K562 (cell line): ENCODE results near the gene ANKRD61. TPM values are rescaled to one million over a fixed set of nuclear protein-coding genes. Genes with fewer than 3 reads are reported as not detected.
"Not testable (repeated sequence)": the region's sequence is repeated elsewhere in the genome, so short reads cannot be mapped to it uniquely, and the experiment has no call there.

Experiments
- ATAC-seq: fragments of 200-7000 bp; cut with Tn5 transposase; 3 replicates; pipeline ENCODE4 v1.9.1; 2020; ENCODE audit warnings: moderate library complexity
- Bru-seq: library from RNA; stranded (reverse); fragments of 400-500 nt; gene quantifications from one replicate; lab custom pipeline; 2021; lab: Mats Ljungman, UMichigan
- BruChase-seq, 2 experiments: library from RNA; stranded (reverse); fragments of 400-500 nt; gene quantifications; one replicate each; lab custom pipeline; 2021; lab: Mats Ljungman, UMichigan
- BruUV-seq: library from RNA; stranded (reverse); fragments of 400-500 nt; replicated peaks from 2 replicates; lab custom pipeline; 2021; lab: Mats Ljungman, UMichigan
- CTCF ChIA-PET: fragments of 300-600 bp; formaldehyde crosslinking; extraction: SDS; loops from one replicate; lab custom pipeline; 2021; ENCODE audit warnings: low intra/inter-chr PET ratio; lab: Yijun Ruan, JAX
- POLR2A ChIA-PET: fragments of 300-600, 350-650 bp; sonication (Branson Sonifier 250); formaldehyde crosslinking; extraction: SDS; loops from one replicate; lab custom pipeline; 2021; ENCODE audit warnings: antibody characterized with exemption, inconsistent platforms; lab: Yijun Ruan, JAX
- DNase-seq, 4 experiments: peaks; one replicate each; pipeline versions ENCODE4 v3.0.0 to v3.0.0-alpha.2; 2011 to 2018; ENCODE audit warnings: low spot score in 3 of 4, mixed read lengths in 3 of 4; ENCODE audit errors: extremely low read depth in 1 of 4
- FAIRE-seq: peaks from 2 replicates; lab custom pipeline; 2011; peaks lifted over from hg19 to GRCh38; lab: Jason Lieb, UNC
- H2AFZ ChIP-seq: 2 replicates; pipeline ENCODE4 v1.6.0; 2011; ENCODE audit warnings: low read depth, low read length, control low read depth, inconsistent platforms
- H3K27ac ChIP-seq: fragments of 200-600 bp; 3 replicates; pipeline ENCODE4 v1.8.0; 2011; ENCODE audit warnings: low read depth, mild to moderate bottlenecking, control low read depth, inconsistent platforms, low read length, moderate library complexity, mixed read lengths; ENCODE audit errors: extremely low read depth
- H3K27me3 ChIP-seq, 2 experiments: fragments of 300-600 bp in 1 of 2; 2 replicates in 1 of 2; 3 replicates in 1 of 2; pipeline versions ENCODE4 v1.6.0 to v1.8.0; 2011; ENCODE audit warnings: inconsistent platforms in 2 of 2, low read length in 2 of 2, mild to moderate bottlenecking in 1 of 2, mixed read lengths in 1 of 2, moderate library complexity in 1 of 2; ENCODE audit not compliant: control insufficient read depth in 2 of 2, insufficient read depth in 2 of 2
- H3K36me3 ChIP-seq: fragments of 300-600 bp; 3 replicates; pipeline ENCODE4 v1.8.0; 2011; ENCODE audit warnings: mild to moderate bottlenecking, low read length, inconsistent platforms; ENCODE audit not compliant: control insufficient read depth, insufficient read depth
- H3K4me1 ChIP-seq, 2 experiments: fragments of 200-600 bp in 1 of 2; replicated peaks in 1 of 2; 2 replicates in 1 of 2; 3 replicates in 1 of 2; pipeline versions ENCODE4 v1.5.1 to v1.8.0; 2011; ENCODE audit warnings: inconsistent platforms in 2 of 2, low read length in 2 of 2, mild to moderate bottlenecking in 1 of 2, mixed read lengths in 1 of 2, moderate library complexity in 1 of 2; ENCODE audit not compliant: control insufficient read depth in 2 of 2, insufficient read depth in 2 of 2
- H3K4me2 ChIP-seq: 2 replicates; pipeline ENCODE4 v1.6.1; 2011; ENCODE audit warnings: low read length, control low read depth, inconsistent platforms, mixed read lengths; ENCODE audit not compliant: insufficient read depth
- H3K4me3 ChIP-seq: fragments of 200-600 bp; sonication (generic), shearing (Covaris generic); 2 replicates; pipeline ENCODE4 v1.5.1; 2016; ENCODE audit warnings: control low read depth, inconsistent platforms
- H3K79me2 ChIP-seq: fragments of 200-600 bp; 3 replicates; pipeline ENCODE4 v1.8.0; 2011; ENCODE audit warnings: low read length, inconsistent platforms; ENCODE audit not compliant: control insufficient read depth, insufficient read depth
- H3K9ac ChIP-seq, 2 experiments: 2 replicates each; pipeline versions ENCODE4 v1.6.0 to v1.6.1; 2011; ENCODE audit warnings: low read depth in 2 of 2, low read length in 2 of 2, control low read depth in 1 of 2, inconsistent platforms in 1 of 2, mild to moderate bottlenecking in 1 of 2, mixed read lengths in 1 of 2; ENCODE audit not compliant: insufficient read depth in 1 of 2
- H3K9me1 ChIP-seq: one replicate; pipeline ENCODE4 v1.6.0; 2011; ENCODE audit warnings: inconsistent platforms, mild to moderate bottlenecking, low read length, moderate library complexity; ENCODE audit not compliant: control insufficient read depth, insufficient read depth
- H3K9me3 ChIP-seq: replicated peaks from 2 replicates; pipeline ENCODE4 v1.5.1; 2011; ENCODE audit warnings: low read depth, low read length, inconsistent platforms; ENCODE audit not compliant: control insufficient read depth, insufficient read depth
- H4K20me1 ChIP-seq: replicated peaks from 2 replicates; pipeline ENCODE4 v1.6.1; 2011; ENCODE audit warnings: low read length, inconsistent platforms, mixed read lengths; ENCODE audit not compliant: control insufficient read depth, insufficient read depth
- C11orf30 ChIP-seq: fragments of 450-650 bp; IDR thresholded peaks from 2 replicates; pipeline ENCODE4 v1.6.1; 2016; ENCODE audit warnings: low read depth, mild to moderate bottlenecking
- GATAD2A ChIP-seq: fragments of 450-650 bp; IDR thresholded peaks from 2 replicates; pipeline ENCODE4 v1.6.1; 2017
- MAFF ChIP-seq: IDR thresholded peaks from 2 replicates; pipeline ENCODE4 v1.6.1; 2012; ENCODE audit warnings: low read length, improper control_type of control experiment
- MAFK ChIP-seq: IDR thresholded peaks from 2 replicates; pipeline ENCODE4 v1.6.1; 2011; ENCODE audit warnings: low read length, improper control_type of control experiment
- MXI1 ChIP-seq: IDR thresholded peaks from 2 replicates; pipeline ENCODE4 v1.6.1; 2011; ENCODE audit warnings: low read depth, mild to moderate bottlenecking, improper control_type of control experiment, low read length
- TCF3 ChIP-seq: sonication (generic); formaldehyde crosslinking; IDR thresholded peaks from 2 replicates; pipeline ENCODE4 v1.4.0; 2020; ENCODE audit warnings: mild to moderate bottlenecking, missing genetic modification reagents
- ZFP1 ChIP-seq: fragments of 450-650 bp; formaldehyde crosslinking; IDR thresholded peaks from 2 replicates; pipeline ENCODE4 v1.4.0; 2020; ENCODE audit warnings: mild to moderate bottlenecking, mixed read lengths
- ZNF316 ChIP-seq: fragments of 450-650 bp; IDR thresholded peaks from 2 replicates; pipeline ENCODE4 v1.6.1; 2016
- WGBS: fragments of 100-300 bp; shearing (Covaris generic); methylation state at CpG from one replicate; pipeline ENCODE4 v1.1.6; 2016; ENCODE audit warnings: low coverage, mixed read lengths; ENCODE audit not compliant: insufficient coverage; ENCODE audit errors: missing lambda C conversion rate; 5-methylcytosine and 5-hydroxymethylcytosine counted together
- in situ Hi-C: fragments of 300-500 bp; cut with MboI; formaldehyde crosslinking; loops from 4 replicates; pipeline ENCODE4 v1.15.0; 2018; ENCODE audit warnings: inconsistent platforms, mixed read lengths
- intact Hi-C: fragments of 100-400 bp; cut with micrococcal nuclease; formaldehyde crosslinking; loops from 2 replicates; pipeline ENCODE4 v1.14.2; 2022
- long read RNA-seq, 3 experiments: library from polyadenylated mRNA in 2 of 3; library from RNA in 1 of 3; unstranded in 2 of 3; stranded (forward) in 1 of 3; transcript quantifications; one replicate each; pipeline ENCODE4 v2.0.0, GENCODE V29; 2019 to 2022
- polyA minus RNA-seq, 3 experiments: library from RNA; depleted of rRNA, polyadenylated mRNA; stranded (reverse); fragments of >200 nt; gene quantifications; 2 replicates each; pipeline ENCODE4 v1.2.3, GENCODE V29; 2011
- polyA plus RNA-seq, 8 experiments: library from polyadenylated mRNA; depleted of rRNA in 4 of 8; stranded (reverse) in 5 of 8; unstranded in 3 of 8; fragments of >200 nt; fragmentation: Nextera tagmentation in 2 of 8; fragmentation: Illumina TruSeq in 1 of 8; extraction: Ambion mirVana in 2 of 8; extraction: Trizol in 1 of 8; gene quantifications; 2 replicates each; pipeline versions ENCODE4 v1.2.1 to v1.2.3, GENCODE V29; 2011 to 2014; ENCODE audit warnings: inconsistent platforms in 1 of 8, missing spikeins in 1 of 8
- total RNA-seq, 7 experiments: library from RNA; depleted of rRNA in 6 of 7; stranded (reverse); fragments of >200 nt in 6 of 7; fragmentation: Illumina TruSeq in 2 of 7; extraction: Trizol in 2 of 7; gene quantifications; 2 replicates each; pipeline versions ENCODE4 v1.2.1 to v1.2.3, GENCODE V29; 2011 to 2021; ENCODE audit warnings: low replicate concordance in 1 of 7
- TF ChIP-seq, protein P1 (sequence below): fragments of 450-650 bp; formaldehyde crosslinking; IDR thresholded peaks from 2 replicates; pipeline ENCODE4 v1.4.0; 2020; ENCODE audit warnings: mild to moderate bottlenecking
- TF ChIP-seq, protein P2 (sequence below): sonication (generic); formaldehyde crosslinking; IDR thresholded peaks from 2 replicates; pipeline ENCODE4 v1.8.0; 2022; ENCODE audit warnings: mild to moderate bottlenecking, low read depth, missing genetic modification reagents

The ANKRD61 gene
- total RNA-seq (2011; cell fraction: chromatin; rRNA removed; ENCODE audit: low replicate concordance), result not detected in 2 replicates
- total RNA-seq (2011; cell fraction: nucleolus; rRNA removed), result not detected in 2 replicates
- not detected in 2 replicates for total RNA-seq (2011; cell fraction: nucleoplasm; rRNA removed)
- total RNA-seq (2014; rRNA removed) (not detected in 2 replicates), total RNA-seq (2014; rRNA removed; fragmentation: Illumina TruSeq; extraction: Trizol) (not detected in 2 replicates), total RNA-seq (2015; rRNA removed; fragmentation: Illumina TruSeq; extraction: Trizol) (not detected in 2 replicates), total RNA-seq (2021) (not detected in 2 replicates), polyA plus RNA-seq (2011; rRNA removed) (0.10 TPM in 1 of 2 replicates, not detected in the other), polyA plus RNA-seq (2014; fragmentation: Illumina TruSeq; extraction: Trizol) (0.09 and 0.12 TPM in 2 replicates), polyA plus RNA-seq (2014; fragmentation: Nextera tagmentation; extraction: Ambion mirVana) (under 1 TPM; 0.08 to 0.11 TPM), polyA plus RNA-seq (2014; rRNA removed) (not detected in 2 replicates), polyA minus RNA-seq (2011; rRNA and poly(A)+ RNA removed) (not detected in 2 replicates), Bru-seq, nascent RNA (percentile 20 among the genes with signal in this experiment), BruChase-seq, experiment 1, labeled RNA remaining after a 2-hour chase (percentile 28 among the genes with signal in this experiment), BruChase-seq, experiment 2, labeled RNA remaining after a 6-hour chase (percentile 22 among the genes with signal in this experiment)
- 0.04 TPM in 2 replicates for polyA plus RNA-seq (2011; cell fraction: cytosol; rRNA removed)
- polyA plus RNA-seq (2011; cell fraction: nucleus; rRNA removed), result 0.17 TPM in 1 of 2 replicates, not detected in the other
- polyA plus RNA-seq (2012), result 0.59 and 1.0 TPM in 2 replicates
- polyA minus RNA-seq (2011; cell fraction: cytosol; rRNA and poly(A)+ RNA removed), result not detected in 2 replicates
- polyA minus RNA-seq (2011; cell fraction: nucleus; rRNA and poly(A)+ RNA removed), result not detected in 2 replicates
- long read RNA-seq, experiment 1, result 0 reads
- long read RNA-seq, experiment 2, result 0 reads
- long read RNA-seq, experiment 3, result 0 reads

DNA sequence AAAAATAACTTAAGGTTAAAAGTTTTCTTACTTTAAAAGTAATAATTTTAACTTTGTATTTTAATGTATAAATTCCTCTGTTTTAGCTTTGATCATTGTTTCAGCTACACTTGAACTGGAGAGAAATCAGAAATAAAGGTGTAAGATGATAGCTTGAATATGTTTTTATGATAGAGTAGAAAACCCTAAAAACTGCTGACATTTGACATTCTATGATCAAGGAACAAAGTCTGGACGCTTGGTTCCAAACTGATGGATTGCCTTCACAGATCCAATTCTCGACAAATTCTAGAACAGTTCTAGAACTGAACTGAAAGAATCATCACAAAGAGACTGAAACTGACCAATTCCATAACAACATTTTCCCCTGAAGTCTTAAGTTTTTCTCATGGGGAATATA, at the start of gene ANKRD61:
Gene ANKRD61 (plus strand): TSS at position 389 of the 400 bp plus-strand sequence. CDS start 0 bp downstream, at position 389.
- Histone ChIP-seq H3K9me1 (no peaks in the 10 kb centered on the region), H3K4me1 (peaks cover 10 to 13% of the 10 kb centered on the region in 2 experiments; a peak in 4 of 5 replicates), H3K27me3 (no peaks in the 10 kb centered on the region), H3K79me2 (peaks cover 33% of the 10 kb centered on the region; the same call in 2 of the 3 replicates), H3K9me3 (no peaks in the 10 kb centered on the region), H4K20me1 (no peaks in the 10 kb centered on the region; the same call in 1 of the 2 replicates), H3K36me3 (peaks cover 84% of the 10 kb centered on the region), H3K27ac (peak within 1 kb of the TSS; percentile 9; the same call in 1 of the 3 replicates), H3K9ac (no peak within 1 kb of the TSS; a peak in 1 of 4 replicates), H3K4me2 (no peak within 1 kb of the TSS), H2AFZ (no peak within 1 kb of the TSS), H3K4me3 (no peak within 1 kb of the TSS)
- TF ChIP-seq ZNF316 (peak; percentile 85), MXI1 (no peak), C11orf30 (peak; percentile 61), ZFP1 (no peak), MAFK (peak; percentile 35; the same call in 1 of the 2 replicates), GATAD2A (no peak), TCF3 (CRISPR knock-in tag) (no peak), MAFF (peak; percentile 58)
- TF ChIP-seq, protein P1, sequence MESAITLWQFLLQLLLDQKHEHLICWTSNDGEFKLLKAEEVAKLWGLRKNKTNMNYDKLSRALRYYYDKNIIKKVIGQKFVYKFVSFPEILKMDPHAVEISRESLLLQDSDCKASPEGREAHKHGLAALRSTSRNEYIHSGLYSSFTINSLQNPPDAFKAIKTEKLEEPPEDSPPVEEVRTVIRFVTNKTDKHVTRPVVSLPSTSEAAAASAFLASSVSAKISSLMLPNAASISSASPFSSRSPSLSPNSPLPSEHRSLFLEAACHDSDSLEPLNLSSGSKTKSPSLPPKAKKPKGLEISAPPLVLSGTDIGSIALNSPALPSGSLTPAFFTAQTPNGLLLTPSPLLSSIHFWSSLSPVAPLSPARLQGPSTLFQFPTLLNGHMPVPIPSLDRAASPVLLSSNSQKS (CRISPR knock-in tag), result no peak
- TF ChIP-seq, protein P2, sequence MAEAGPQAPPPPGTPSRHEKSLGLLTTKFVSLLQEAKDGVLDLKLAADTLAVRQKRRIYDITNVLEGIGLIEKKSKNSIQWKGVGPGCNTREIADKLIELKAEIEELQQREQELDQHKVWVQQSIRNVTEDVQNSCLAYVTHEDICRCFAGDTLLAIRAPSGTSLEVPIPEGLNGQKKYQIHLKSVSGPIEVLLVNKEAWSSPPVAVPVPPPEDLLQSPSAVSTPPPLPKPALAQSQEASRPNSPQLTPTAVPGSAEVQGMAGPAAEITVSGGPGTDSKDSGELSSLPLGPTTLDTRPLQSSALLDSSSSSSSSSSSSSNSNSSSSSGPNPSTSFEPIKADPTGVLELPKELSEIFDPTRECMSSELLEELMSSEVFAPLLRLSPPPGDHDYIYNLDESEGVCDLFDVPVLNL (CRISPR knock-in tag), result no peak
- CTCF ChIA-PET, result no interaction called here
- FAIRE-seq (peak; percentile 54), ATAC-seq (no peak), DNase-seq (no peak)
- POLR2A ChIA-PET, result interaction anchor here (1.3 to 1.4 kb wide), 4 partner anchors 9 to 34 kb away, joined by 3 to 6 read pairs (median 5); no protein-coding TSS in a partner anchor
- 100% methylated on average over 2 of the region's 2 CpGs for WGBS
- no TSS peak for BruUV-seq
- intact Hi-C loops (no loop called here), in situ Hi-C loops (no loop called here)

DNA sequence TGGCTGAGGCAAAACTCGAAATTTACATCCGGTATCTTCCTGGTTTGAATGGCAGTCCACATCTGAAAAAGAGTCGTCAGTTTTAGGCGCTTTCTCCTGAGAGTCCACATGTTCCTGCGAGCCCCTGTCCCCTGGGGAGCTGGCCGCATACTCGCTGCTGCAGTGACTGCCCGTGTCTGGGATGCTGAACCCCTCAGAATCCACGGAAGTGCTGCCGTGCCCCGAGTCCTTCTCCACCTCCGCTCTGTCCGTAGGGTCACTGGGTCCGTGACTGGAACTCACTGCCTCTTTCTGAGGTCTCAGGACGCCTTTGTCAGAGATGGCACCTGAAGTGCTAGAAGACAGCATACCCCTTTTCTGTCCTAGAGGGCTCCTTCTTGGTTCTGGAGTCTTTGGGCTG, 44.1 kb upstream of the ANKRD61 start:
- POLR2A ChIA-PET, intact Hi-C loops, H3K4me2 ChIP-seq, H4K20me1 ChIP-seq, DNase-seq, H3K79me2 ChIP-seq, H2AFZ ChIP-seq, H3K9ac ChIP-seq, H3K4me1 ChIP-seq, H3K27ac ChIP-seq, CTCF ChIA-PET, H3K9me3 ChIP-seq, FAIRE-seq, H3K27me3 ChIP-seq, ATAC-seq, H3K4me3 ChIP-seq, H3K9me1 ChIP-seq: not testable (repeated sequence)
- peaks cover 32% of the 10 kb centered on the region; the same call in 2 of the 3 replicates for H3K36me3 ChIP-seq
- WGBS, result 94% methylated on average over 15 of the region's 15 CpGs
- in situ Hi-C loops, result loop anchor here (25.0 kb wide), 1 partner anchor 125 kb away; no protein-coding TSS in a partner anchor
- TSS peak; percentile 51 for BruUV-seq
